Measurements from ENCODE around the gene CEP104. TPM values are rescaled to one million over a fixed set of nuclear protein-coding genes. Genes with fewer than 3 reads are reported as not detected.

Gene CEP104
- polyA plus RNA-seq, 1 donor (not counting 4 experiments of a cell fraction or from before 2014, with no cell fraction given), result 35.7 TPM

GRCh38 chr1:3893190-3893589 is 36.2 kb upstream of the CEP104 start:
- Histone ChIP-seq H3K9me1 (ENCODE audit: control insufficient read depth, extremely low read depth, insufficient read depth, low read length) (no peaks in the 10 kb centered on the region), H3K36me3 (ENCODE audit: control insufficient read depth in 2 of 2, extremely low read depth in 1 of 2, insufficient read depth in 2 of 2, low read length in 2 of 2) (peaks cover 17 to 19% of the 10 kb centered on the region in 2 experiments), H3K27ac (ENCODE audit: control insufficient read depth, insufficient read depth, low read length) (no peak overlapping the region), H3K4me2 (ENCODE audit: control insufficient read depth, extremely low read depth, insufficient read depth, low read depth, low read length) (no peak overlapping the region), H3K9ac (ENCODE audit: control insufficient read depth, extremely low read depth, insufficient read depth, low read length) (no peak overlapping the region), H4K20me1 (ENCODE audit: control insufficient read depth, extremely low read depth, insufficient read depth, low read length) (peaks cover 12% of the 10 kb centered on the region), H2AFZ (ENCODE audit: control insufficient read depth, low read length) (no peak overlapping the region), H3K79me2 (ENCODE audit: control insufficient read depth, insufficient read depth, low read length) (peaks cover 46% of the 10 kb centered on the region), H3K9me3 (ENCODE audit: control insufficient read depth, low read depth, low read length) (no peaks in the 10 kb centered on the region), H3K27me3 (ENCODE audit: control insufficient read depth, extremely low read depth, insufficient read depth, low read length) (no peaks in the 10 kb centered on the region), H3K4me3 (ENCODE audit: control insufficient read depth in 2 of 3, extremely low read depth in 1 of 3, insufficient read depth in 2 of 3, low read depth in 1 of 3, low read length in 3 of 3) (no peak overlapping the region), H3K4me1 (ENCODE audit: control insufficient read depth, extremely low read depth, insufficient read depth, low read length) (no peaks in the 10 kb centered on the region)
- TF ChIP-seq EZH2 (IDR thresholded peaks at IDR 0.05; ENCODE audit: low read length) (no peak), CTCF (optimal IDR thresholded peaks at IDR 0.05 in 1 of 3, IDR thresholded peaks at IDR 0.05 in 1 of 3, conservative IDR thresholded peaks at IDR 0.05 in 1 of 3; ENCODE audit: extremely low read depth in 1 of 3, insufficient read depth in 2 of 3, low read length in 3 of 3) (no peak)
- dilution Hi-C loops (cut with MboI; ENCODE audit: extremely low pct_ligation_motif_present, low sequenced_read_pairs), result no loop called here
- DNase-seq (ENCODE audit: low read depth, low spot score) (no peak), FAIRE-seq (no peak)

- FAIRE-seq (no peak), DNase-seq (ENCODE audit: low read depth, low spot score) (no peak)
- Histone ChIP-seq H3K4me3 (ENCODE audit: control insufficient read depth in 2 of 3, extremely low read depth in 1 of 3, insufficient read depth in 2 of 3, low read depth in 1 of 3, low read length in 3 of 3) (no peak overlapping the region), H3K9me1 (ENCODE audit: control insufficient read depth, extremely low read depth, insufficient read depth, low read length) (no peaks in the 10 kb centered on the region), H3K36me3 (ENCODE audit: control insufficient read depth in 2 of 2, extremely low read depth in 1 of 2, insufficient read depth in 2 of 2, low read length in 2 of 2) (peaks cover 17 to 20% of the 10 kb centered on the region in 2 experiments), H3K27me3 (ENCODE audit: control insufficient read depth, extremely low read depth, insufficient read depth, low read length) (no peaks in the 10 kb centered on the region), H3K4me2 (ENCODE audit: control insufficient read depth, extremely low read depth, insufficient read depth, low read depth, low read length) (no peak overlapping the region), H3K27ac (ENCODE audit: control insufficient read depth, insufficient read depth, low read length) (no peak overlapping the region), H3K9ac (ENCODE audit: control insufficient read depth, extremely low read depth, insufficient read depth, low read length) (no peak overlapping the region), H3K9me3 (ENCODE audit: control insufficient read depth, low read depth, low read length) (no peaks in the 10 kb centered on the region), H2AFZ (ENCODE audit: control insufficient read depth, low read length) (no peak overlapping the region), H4K20me1 (ENCODE audit: control insufficient read depth, extremely low read depth, insufficient read depth, low read length) (peaks cover 12% of the 10 kb centered on the region), H3K79me2 (ENCODE audit: control insufficient read depth, insufficient read depth, low read length) (peaks cover 41% of the 10 kb centered on the region), H3K4me1 (ENCODE audit: control insufficient read depth, extremely low read depth, insufficient read depth, low read length) (no peaks in the 10 kb centered on the region)
- TF ChIP-seq CTCF (optimal IDR thresholded peaks at IDR 0.05 in 1 of 3, IDR thresholded peaks at IDR 0.05 in 1 of 3, conservative IDR thresholded peaks at IDR 0.05 in 1 of 3; ENCODE audit: extremely low read depth in 1 of 3, insufficient read depth in 2 of 3, low read length in 3 of 3), result no peak
- TF ChIP-seq EZH2 (IDR thresholded peaks at IDR 0.05; ENCODE audit: low read length), result no peak
- dilution Hi-C loops (cut with MboI; ENCODE audit: extremely low pct_ligation_motif_present, low sequenced_read_pairs), result no loop called here
Observed at GRCh38 chr1:3892748-3893147, 35.7 kb upstream of the CEP104 start.

All from keratinocyte (primary cell).